Gastroesophageal sphincter (tissue), 4 donors: ENCODE measurements around the gene PHF11. TPM values are rescaled to one million over a fixed set of nuclear protein-coding genes. Genes with fewer than 3 reads are reported as not detected.

Experiments used
- ATAC-seq: fragments of 150-250 bp; one replicate; pipeline ENCODE4 v1.9.1; 2016; ENCODE audit warnings: mild to moderate bottlenecking, moderate library complexity
- H3K27ac ChIP-seq, 4 donors: fragments of 200-600 bp; sonication (generic) in 3 of 4; 1 replicate in 3 of 4; 2 replicates in 1 of 4; pipeline ENCODE4 v1.5.1; 2016 to 2019
- H3K27me3 ChIP-seq: fragments of 200-600 bp; sonication (generic); one replicate; pipeline ENCODE4 v1.5.1; 2019
- H3K36me3 ChIP-seq, 2 donors: fragments of 200-600 bp; sonication (generic); one replicate each; pipeline ENCODE4 v1.5.1; 2019; ENCODE audit warnings: control low read depth in 1 of 2
- H3K4me1 ChIP-seq, 3 donors: fragments of 200-600 bp; sonication (generic); 1 replicate in 2 of 3; 2 replicates in 1 of 3; pipeline ENCODE4 v1.5.1; 2016 to 2019; ENCODE audit warnings: control low read depth in 2 of 3
- H3K4me3 ChIP-seq, 2 donors: fragments of 200-600 bp; sonication (generic); one replicate each; pipeline ENCODE4 v1.5.1; 2019; ENCODE audit warnings: mild to moderate bottlenecking in 1 of 2, moderate library complexity in 1 of 2
- H3K9me3 ChIP-seq, 3 donors: fragments of 200-600 bp; sonication (generic); one replicate each; pipeline ENCODE4 v1.5.1; 2017 to 2019; ENCODE audit warnings: control low read depth in 2 of 3
- EP300 ChIP-seq: sonication (generic); formaldehyde crosslinking; IDR thresholded peaks from one replicate; pipeline ENCODE4 v1.6.1; 2017; ENCODE audit warnings: antibody characterized with exemption, mild to moderate bottlenecking
- POLR2A ChIP-seq, 2 donors: fragments of 450-650 bp; IDR thresholded peaks; one replicate each; pipeline ENCODE4 v1.6.1; 2017; ENCODE audit warnings: antibody characterized with exemption in 2 of 2, mild to moderate bottlenecking in 2 of 2, moderate library complexity in 1 of 2
- POLR2AphosphoS5 ChIP-seq: sonication (generic); formaldehyde crosslinking; IDR thresholded peaks from one replicate; pipeline ENCODE4 v1.6.1; 2017; ENCODE audit warnings: antibody characterized with exemption
- WGBS, 2 donors: methylation state at CpG; one replicate each; pipeline ENCODE4 v1.1.5; 2018; ENCODE audit warnings: low coverage in 1 of 2; 5-methylcytosine and 5-hydroxymethylcytosine counted together
- total RNA-seq, 4 donors: library from RNA; depleted of rRNA; stranded (reverse); fragments of >200 nt; gene quantifications; one replicate each; pipeline ENCODE4 v1.1.0, GENCODE V29; 2016
- TF ChIP-seq, protein P1 (sequence below), 4 experiments: fragments of 200-600 bp in 2 of 4; fragments of 450-650 bp in 2 of 4; sonication (generic) in 1 of 4; IDR thresholded peaks; one replicate each; pipeline ENCODE4 v1.5.1; 2017 to 2019; ENCODE audit warnings: antibody characterized with exemption in 4 of 4, mild to moderate bottlenecking in 2 of 4, moderate library complexity in 2 of 4

PHF11 gene
- total RNA-seq, 4 donors from 2014 or later = 33.1 to 42.7 (median 38.7) TPM

DNA sequence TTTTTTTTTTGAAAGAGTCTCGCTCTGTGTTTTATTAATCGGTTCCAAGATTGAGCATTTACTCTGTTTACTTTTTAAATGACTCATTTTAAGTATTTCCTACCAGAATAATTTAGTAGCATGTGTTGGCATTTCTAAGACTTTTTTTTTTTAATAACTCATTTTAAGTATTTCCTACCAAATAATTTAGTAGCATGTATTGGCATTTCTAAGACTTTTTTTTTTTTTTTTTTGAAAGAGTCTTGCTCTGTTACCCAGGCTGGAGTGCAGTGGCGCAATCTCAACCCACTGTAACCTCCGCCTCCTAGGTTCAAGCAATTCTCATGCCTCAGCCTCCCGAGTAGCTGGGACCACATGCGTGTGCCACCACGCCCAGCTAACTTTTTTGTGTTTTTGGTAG, 38.5 kb upstream of the PHF11 start:
- no peak overlapping the region for H3K27ac ChIP-seq
- WGBS, 2 donors = 25 to 76% methylated on average over 1 to 7 of the region's 7 CpGs

DNA sequence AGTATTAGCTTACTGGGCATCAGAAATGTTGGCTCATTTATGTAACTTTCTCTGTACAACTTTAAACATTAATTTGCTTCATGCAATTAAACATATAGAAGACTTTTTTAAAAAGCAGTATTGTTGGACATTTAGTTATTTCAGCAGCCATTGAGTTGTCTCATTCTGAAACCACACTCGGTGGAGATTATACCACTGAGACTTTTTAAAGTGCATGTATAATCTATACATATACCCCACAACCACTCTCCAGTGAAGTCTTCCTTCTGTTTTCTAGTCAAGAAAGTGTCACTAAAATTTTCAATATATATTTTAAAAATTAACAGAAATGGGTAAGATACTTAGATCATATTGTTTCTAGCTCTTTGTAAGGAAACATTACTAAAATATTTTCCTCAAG, 36.2 kb upstream of the PHF11 start:
- no peak for ATAC-seq
- TF ChIP-seq, protein P1, sequence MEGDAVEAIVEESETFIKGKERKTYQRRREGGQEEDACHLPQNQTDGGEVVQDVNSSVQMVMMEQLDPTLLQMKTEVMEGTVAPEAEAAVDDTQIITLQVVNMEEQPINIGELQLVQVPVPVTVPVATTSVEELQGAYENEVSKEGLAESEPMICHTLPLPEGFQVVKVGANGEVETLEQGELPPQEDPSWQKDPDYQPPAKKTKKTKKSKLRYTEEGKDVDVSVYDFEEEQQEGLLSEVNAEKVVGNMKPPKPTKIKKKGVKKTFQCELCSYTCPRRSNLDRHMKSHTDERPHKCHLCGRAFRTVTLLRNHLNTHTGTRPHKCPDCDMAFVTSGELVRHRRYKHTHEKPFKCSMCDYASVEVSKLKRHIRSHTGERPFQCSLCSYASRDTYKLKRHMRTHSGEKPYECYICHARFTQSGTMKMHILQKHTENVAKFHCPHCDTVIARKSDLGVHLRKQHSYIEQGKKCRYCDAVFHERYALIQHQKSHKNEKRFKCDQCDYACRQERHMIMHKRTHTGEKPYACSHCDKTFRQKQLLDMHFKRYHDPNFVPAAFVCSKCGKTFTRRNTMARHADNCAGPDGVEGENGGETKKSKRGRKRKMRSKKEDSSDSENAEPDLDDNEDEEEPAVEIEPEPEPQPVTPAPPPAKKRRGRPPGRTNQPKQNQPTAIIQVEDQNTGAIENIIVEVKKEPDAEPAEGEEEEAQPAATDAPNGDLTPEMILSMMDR (IDR thresholded peaks at IDR 0.05) = no peak
- TF ChIP-seq POLR2AphosphoS5 (no peak), EP300 (no peak), POLR2A (IDR thresholded peaks at IDR 0.05) (no peak)
- H3K27ac ChIP-seq = no peak overlapping the region
- no peaks in the 10 kb centered on the region for H3K27me3 ChIP-seq
- peaks cover 0 to 7% (median 0%) of the 10 kb centered on the region in 3 donors for H3K9me3 ChIP-seq
- no peak overlapping the region for H3K4me3 ChIP-seq
- WGBS, 2 donors = 75 to 91% methylated on average over 1 of the region's 1 CpG
- peaks cover 0 to 41% of the 10 kb centered on the region in 2 donors for H3K36me3 ChIP-seq
- peaks cover 0 to 10% (median 0%) of the 10 kb centered on the region in 3 donors for H3K4me1 ChIP-seq

More for the DNA sequence above, 38.5 kb upstream of the PHF11 start:
- ATAC-seq = no peak
- Histone ChIP-seq H3K4me3 (no peak overlapping the region), H3K27me3 (no peaks in the 10 kb centered on the region), H3K36me3 (peaks cover 0 to 17% of the 10 kb centered on the region in 2 donors), H3K4me1 (peaks cover 0 to 19% (median 0%) of the 10 kb centered on the region in 3 donors), H3K9me3 (no peaks in the 10 kb centered on the region)
- TF ChIP-seq POLR2AphosphoS5 (no peak), POLR2A (IDR thresholded peaks at IDR 0.05) (no peak), EP300 (no peak)
- TF ChIP-seq, protein P1 (IDR thresholded peaks at IDR 0.05) = no peak

DNA sequence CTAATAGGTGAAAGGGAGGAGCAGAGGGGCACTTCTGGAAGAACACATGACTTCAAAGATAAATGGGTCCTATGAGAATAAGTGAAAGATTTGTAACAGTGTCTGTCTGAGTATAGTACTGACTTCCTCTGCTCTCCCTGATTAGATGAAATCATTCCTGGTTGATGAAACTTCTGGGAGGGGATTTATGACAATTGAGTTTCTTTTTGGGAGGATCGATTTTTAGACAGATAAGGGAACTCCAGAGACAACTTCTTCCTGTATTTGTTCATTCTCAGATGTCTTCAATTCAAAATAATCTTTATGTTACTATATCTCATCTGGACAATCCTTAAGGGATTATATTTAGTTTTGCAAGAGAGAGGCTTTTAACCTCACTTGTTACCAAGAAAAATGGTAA, 31.7 kb upstream of the PHF11 start:
- Histone ChIP-seq H3K27me3 (no peaks in the 10 kb centered on the region), H3K27ac (no peak overlapping the region), H3K4me3 (no peak overlapping the region), H3K9me3 (peaks cover 0 to 7% (median 0%) of the 10 kb centered on the region in 3 donors), H3K4me1 (no peaks in the 10 kb centered on the region), H3K36me3 (peaks cover 0 to 76% of the 10 kb centered on the region in 2 donors)
- WGBS, 2 donors = 60 to 72% methylated on average over 1 of the region's 1 CpG
- no peak for ATAC-seq
- TF ChIP-seq EP300 = no peak
- no peak for TF ChIP-seq POLR2AphosphoS5
- no peak for TF ChIP-seq POLR2A (IDR thresholded peaks at IDR 0.05)
- TF ChIP-seq, protein P1 (IDR thresholded peaks at IDR 0.05) = no peak

DNA sequence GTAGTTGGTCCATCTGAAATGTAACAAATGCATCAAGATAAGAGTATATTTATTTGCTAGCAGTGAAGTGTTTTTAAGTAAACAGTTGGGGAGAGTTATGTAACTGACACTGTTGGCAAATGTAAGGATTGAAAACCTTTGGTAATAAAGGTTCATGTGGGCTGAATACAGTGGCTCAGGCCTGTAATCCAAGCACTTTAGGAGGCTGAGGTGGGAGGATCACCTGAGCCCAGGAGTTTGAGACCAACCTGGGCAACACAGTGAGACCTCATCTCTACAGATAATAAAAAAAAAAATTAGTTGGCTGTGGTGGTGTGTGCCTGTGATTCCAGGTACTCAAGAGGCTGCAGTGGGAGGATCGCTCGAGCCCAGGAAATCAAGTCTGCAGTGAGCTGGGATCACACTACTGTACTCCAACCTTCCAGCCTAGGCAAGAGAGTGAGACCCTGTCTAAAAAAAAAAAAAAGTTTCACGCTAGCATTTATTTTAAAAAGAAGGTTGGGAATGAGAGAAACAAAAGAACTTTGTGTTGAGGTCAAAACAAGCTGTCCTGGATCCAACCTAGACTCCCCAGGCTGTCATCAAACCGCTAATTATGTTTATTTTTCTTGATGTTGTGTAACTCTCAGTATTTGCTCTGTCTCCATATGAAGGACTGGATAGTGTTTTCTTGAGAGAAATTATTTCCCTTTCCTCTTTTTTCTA, 31.0 kb upstream of the PHF11 start:
- WGBS, 2 donors = 85 to 100% methylated on average over 3 to 4 of the region's 4 CpGs
- no peak overlapping the region for H3K27ac ChIP-seq
- peaks cover 0 to 7% (median 0%) of the 10 kb centered on the region in 3 donors for H3K9me3 ChIP-seq
- peaks cover 0 to 83% of the 10 kb centered on the region in 2 donors for H3K36me3 ChIP-seq
- H3K4me1 ChIP-seq = no peaks in the 10 kb centered on the region
- no peak for ATAC-seq
- no peak overlapping the region for H3K4me3 ChIP-seq
- TF ChIP-seq, protein P1 (IDR thresholded peaks at IDR 0.05) = no peak
- no peak for TF ChIP-seq POLR2AphosphoS5
- no peak for TF ChIP-seq EP300
- TF ChIP-seq POLR2A (IDR thresholded peaks at IDR 0.05) = no peak
- H3K27me3 ChIP-seq = no peaks in the 10 kb centered on the region

DNA sequence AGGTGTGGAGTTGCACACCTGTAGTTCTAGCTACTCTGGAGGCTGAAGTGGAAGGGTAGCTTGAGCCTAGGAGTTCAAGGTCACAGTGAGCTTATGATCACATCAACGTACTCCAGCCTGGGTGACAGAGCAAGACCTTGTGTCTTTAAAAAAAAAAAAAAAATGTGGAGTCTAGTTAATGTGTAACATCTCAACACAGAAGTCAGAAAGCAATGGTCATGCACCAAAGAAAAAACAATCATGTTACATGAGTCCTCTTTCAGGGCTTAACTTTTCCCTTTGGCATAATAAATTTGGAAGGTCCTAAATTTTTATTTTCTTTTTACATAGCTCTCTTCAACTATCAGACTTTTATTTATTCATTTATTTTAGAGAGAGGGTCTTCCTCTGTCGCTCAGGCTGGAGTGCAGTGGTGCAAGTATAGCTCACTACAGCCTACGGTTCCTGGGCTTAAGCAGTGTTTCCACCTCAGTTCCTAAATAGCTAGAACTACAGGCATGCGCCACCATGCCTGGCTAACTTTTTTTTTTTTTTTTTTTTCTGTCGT, 29.4 kb upstream of the PHF11 start:
- 87 to 100% methylated on average over 3 to 5 of the region's 5 CpGs for WGBS, 2 donors
- H3K27ac ChIP-seq = no peak overlapping the region
- peaks cover 0 to 7% (median 0%) of the 10 kb centered on the region in 3 donors for H3K9me3 ChIP-seq
- H3K36me3 ChIP-seq = peaks cover 0 to 91% of the 10 kb centered on the region in 2 donors
- H3K4me1 ChIP-seq = no peaks in the 10 kb centered on the region
- no peak for ATAC-seq
- TF ChIP-seq POLR2AphosphoS5 (no peak), POLR2A (IDR thresholded peaks at IDR 0.05) (no peak)
- TF ChIP-seq, protein P1 (IDR thresholded peaks at IDR 0.05) = no peak
- no peaks in the 10 kb centered on the region for H3K27me3 ChIP-seq
- H3K4me3 ChIP-seq = no peak overlapping the region
